Effector memory CD4-positive, alpha-beta T cell (primary cell): ENCODE measurements around the gene ANKRD40.

ENCODE experiments used
- DNase-seq, 3 donors: peaks; one replicate each; pipeline ENCODE4 v3.0.0-alpha.2; 2020
- H3K27ac ChIP-seq: 2 replicates; pipeline ENCODE4 v1.7.0; 2013; ENCODE audit warnings: mild to moderate bottlenecking, low read length, moderate library complexity; ENCODE audit not compliant: insufficient read depth, poor library complexity, severe bottlenecking
- H3K27me3 ChIP-seq: replicated peaks from 2 replicates; pipeline ENCODE4 v1.7.0; 2013; ENCODE audit warnings: mild to moderate bottlenecking, low read length; ENCODE audit not compliant: insufficient read depth, control insufficient read depth, poor library complexity, severe bottlenecking
- H3K36me3 ChIP-seq: 2 replicates; pipeline ENCODE4 v1.7.0; 2013; ENCODE audit warnings: mild to moderate bottlenecking, low read length, moderate library complexity; ENCODE audit not compliant: control insufficient read depth, insufficient read depth
- H3K4me1 ChIP-seq: 2 replicates; pipeline ENCODE4 v1.7.0; 2013; ENCODE audit warnings: low read length, mild to moderate bottlenecking; ENCODE audit not compliant: control insufficient read depth, insufficient read depth, poor library complexity, severe bottlenecking
- H3K4me3 ChIP-seq: 2 replicates; pipeline ENCODE4 v1.7.0; 2013; ENCODE audit warnings: low read length, low read depth, mild to moderate bottlenecking; ENCODE audit not compliant: insufficient read depth, poor library complexity, severe bottlenecking
- H3K9me3 ChIP-seq: 2 replicates; pipeline ENCODE4 v1.7.0; 2013; ENCODE audit warnings: mild to moderate bottlenecking, low read length, moderate library complexity; ENCODE audit not compliant: control insufficient read depth

ANKRD40 gene

DNA sequence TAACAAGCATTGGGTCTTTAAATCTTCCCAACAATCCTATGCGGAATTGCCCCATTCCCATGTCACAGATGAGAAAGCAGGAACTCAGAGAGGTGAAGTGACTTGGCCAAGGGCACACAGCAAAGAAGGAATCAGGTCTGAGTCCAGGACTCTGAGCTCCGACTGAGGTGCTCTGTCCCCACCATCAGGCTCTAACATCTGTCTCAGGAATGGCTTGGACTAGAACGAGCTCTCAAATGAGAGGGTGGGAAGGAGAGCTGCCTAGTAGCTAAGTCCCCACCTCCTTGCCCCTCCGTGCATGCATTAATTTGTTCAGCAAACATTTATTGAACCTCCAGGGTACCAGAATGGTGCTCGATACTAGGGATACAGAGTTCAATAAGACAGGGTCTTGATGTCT, 46.4 kb downstream of the ANKRD40 start:
- H3K4me3 ChIP-seq, result no peak overlapping the region

DNA sequence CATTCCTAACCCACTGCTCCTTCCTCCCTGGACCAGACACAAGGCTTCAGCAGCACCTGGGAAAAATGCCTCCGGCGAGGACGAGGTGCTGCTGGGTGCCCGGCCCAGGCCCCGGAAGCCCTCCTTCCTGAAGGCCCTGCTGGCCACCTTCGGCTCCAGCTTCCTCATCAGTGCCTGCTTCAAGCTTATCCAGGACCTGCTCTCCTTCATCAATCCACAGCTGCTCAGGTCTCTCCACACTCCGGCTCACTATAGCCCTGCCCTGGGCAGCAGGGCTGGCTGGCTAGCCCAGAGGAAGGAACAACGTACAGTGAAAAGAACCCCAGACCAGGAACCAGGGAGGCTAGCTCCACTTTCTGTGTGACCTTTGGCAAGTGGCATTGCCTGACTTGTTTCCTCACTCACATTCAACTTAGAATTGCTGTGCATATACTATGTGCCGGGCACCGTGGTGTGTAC, 46.8 kb downstream of the ANKRD40 start:
- no peak for DNase-seq
- Histone ChIP-seq H3K9me3 (no peaks in the 10 kb centered on the region), H3K27me3 (no peaks in the 10 kb centered on the region), H3K4me3 (no peak overlapping the region), H3K27ac (no peak overlapping the region), H3K4me1 (no peaks in the 10 kb centered on the region), H3K36me3 (no peaks in the 10 kb centered on the region)

More for the DNA sequence above, 46.4 kb downstream of the ANKRD40 start:
- Histone ChIP-seq H3K4me1 (no peaks in the 10 kb centered on the region), H3K27ac (no peak overlapping the region), H3K9me3 (no peaks in the 10 kb centered on the region), H3K27me3 (no peaks in the 10 kb centered on the region), H3K36me3 (no peaks in the 10 kb centered on the region)
- DNase-seq, result no peak

DNA sequence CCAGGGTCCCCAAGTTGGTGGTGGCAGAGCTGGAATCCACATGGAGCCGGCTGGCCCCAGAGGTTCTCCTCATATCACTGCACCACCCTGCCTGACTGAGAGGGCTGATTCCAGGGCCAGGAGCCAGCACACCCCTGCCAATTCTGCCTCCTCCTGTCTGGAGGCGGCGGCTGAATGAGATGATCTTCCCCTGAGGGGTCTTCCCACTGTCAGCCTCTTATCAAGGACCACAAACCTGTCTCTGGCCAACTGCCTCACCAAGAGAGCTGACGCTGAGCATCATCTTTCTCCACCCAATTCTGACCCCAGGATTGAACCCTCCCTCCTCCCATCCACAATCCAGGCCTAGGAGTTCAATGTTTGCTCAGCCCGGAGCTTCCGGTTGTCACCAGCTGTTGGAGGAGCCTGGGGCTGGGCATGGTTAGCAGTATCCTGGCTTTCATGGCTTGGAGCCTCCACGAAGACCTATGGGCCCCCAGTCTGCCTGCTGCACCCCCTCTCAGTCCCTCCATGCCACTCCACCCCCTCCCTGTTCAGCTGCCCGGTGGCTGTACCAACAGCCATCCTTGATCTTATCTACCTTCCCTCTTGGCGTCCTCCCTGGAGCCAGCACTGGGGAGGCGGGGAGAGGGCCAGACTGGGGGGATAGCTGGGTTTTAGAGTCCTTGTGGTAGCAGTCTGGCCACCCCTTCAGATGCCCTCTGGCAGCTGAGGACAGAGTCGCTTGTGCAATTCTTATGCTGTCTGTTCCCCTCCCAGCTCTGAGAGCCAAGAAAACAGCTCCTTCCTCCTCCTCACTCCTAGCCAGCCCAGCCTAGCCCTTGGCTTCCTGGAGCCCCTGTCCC, 47.5 kb downstream of the ANKRD40 start:
- Histone ChIP-seq H3K36me3 (no peaks in the 10 kb centered on the region), H3K9me3 (no peaks in the 10 kb centered on the region), H3K27me3 (no peaks in the 10 kb centered on the region), H3K4me3 (no peak overlapping the region), H3K4me1 (no peaks in the 10 kb centered on the region), H3K27ac (no peak overlapping the region)
- DNase-seq, result no peak

DNA sequence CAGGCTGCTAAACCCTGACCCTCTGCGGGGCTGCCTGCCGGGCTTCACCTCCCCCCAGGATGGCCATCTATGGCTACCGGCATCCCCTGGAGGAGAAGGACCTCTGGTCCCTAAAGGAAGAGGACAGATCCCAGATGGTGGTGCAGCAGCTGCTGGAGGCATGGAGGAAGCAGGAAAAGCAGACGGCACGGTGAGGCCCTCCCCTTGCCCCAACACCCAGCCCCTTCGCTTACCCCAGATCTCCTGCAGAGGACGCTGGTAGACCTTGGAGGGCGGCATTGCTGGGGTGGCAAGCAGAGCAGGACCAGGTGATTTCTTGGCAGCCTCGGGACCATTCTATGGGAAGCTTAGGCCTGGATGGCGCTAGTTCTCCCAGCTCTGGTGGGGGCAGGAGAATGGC, 48.5 kb downstream of the ANKRD40 start:
- DNase-seq, result no peak
- Histone ChIP-seq H3K9me3 (no peaks in the 10 kb centered on the region), H3K4me3 (no peak overlapping the region), H3K27ac (no peak overlapping the region), H3K27me3 (no peaks in the 10 kb centered on the region), H3K4me1 (no peaks in the 10 kb centered on the region), H3K36me3 (no peaks in the 10 kb centered on the region)

DNA sequence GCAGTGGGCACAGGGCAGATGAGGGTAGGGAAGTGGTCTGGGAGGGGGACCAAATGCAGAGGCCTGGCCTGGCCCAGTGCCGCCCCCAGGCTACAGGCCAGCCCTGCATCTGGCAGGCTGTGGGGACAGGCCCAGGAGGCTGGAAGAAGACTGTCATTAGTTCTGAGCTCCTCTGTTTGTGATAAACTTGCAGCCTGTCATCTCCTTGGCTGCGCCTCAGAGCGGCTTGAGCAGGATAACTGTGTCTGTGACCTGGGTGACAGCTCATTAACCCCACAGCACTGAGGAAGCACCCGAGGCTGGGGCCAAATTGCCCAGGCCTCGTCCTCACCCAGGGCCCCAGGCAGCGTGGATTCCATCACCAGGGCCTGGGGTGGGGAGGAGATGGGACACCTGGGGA, 49.1 kb downstream of the ANKRD40 start:
- Histone ChIP-seq H3K27ac (no peak overlapping the region), H3K27me3 (no peaks in the 10 kb centered on the region), H3K4me3 (no peak overlapping the region), H3K4me1 (no peaks in the 10 kb centered on the region), H3K9me3 (no peaks in the 10 kb centered on the region), H3K36me3 (no peaks in the 10 kb centered on the region)
- no peak for DNase-seq

DNA sequence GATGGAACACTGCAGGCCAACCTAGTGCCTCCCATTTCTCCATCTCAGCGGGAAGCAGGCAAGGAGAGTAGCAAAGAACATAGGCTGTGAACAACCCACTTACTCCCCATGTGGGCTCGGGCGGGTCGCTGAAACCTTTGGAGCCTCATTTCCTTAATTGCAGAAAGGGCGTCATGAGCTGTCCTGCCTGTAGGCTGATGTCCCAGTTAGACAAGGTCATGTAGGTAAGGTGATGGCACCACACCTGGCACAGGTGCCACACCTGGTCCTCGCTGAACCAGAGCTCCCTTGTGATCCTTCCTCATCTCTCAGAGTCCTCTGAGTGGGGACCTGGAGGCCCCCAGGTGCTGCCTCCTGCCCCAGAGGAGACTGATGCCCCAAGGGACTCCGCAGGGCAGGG, 50.1 kb downstream of the ANKRD40 start:
- Histone ChIP-seq H3K36me3 (no peaks in the 10 kb centered on the region), H3K27me3 (no peaks in the 10 kb centered on the region), H3K4me3 (no peak overlapping the region), H3K9me3 (no peaks in the 10 kb centered on the region), H3K27ac (no peak overlapping the region), H3K4me1 (no peaks in the 10 kb centered on the region)
- no peak for DNase-seq

DNA sequence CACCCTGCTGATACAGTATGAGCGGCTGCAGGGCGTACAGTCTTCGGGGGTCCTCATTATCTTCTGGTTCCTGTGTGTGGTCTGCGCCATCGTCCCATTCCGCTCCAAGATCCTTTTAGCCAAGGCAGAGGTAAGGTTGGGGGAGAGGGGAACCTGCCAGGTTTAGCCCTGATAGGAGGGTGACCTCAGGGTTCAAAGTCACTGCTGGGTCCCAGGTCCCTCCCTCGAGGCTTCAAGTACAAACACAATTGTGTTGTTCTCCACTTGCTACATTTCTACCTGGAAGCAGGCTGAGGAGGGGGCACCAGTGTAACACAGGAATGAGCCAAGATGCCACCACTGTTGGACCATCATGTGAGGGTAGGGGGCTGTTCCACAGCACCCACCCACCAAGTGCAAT, 50.7 kb downstream of the ANKRD40 start:
- Histone ChIP-seq H3K9me3 (no peaks in the 10 kb centered on the region), H3K27ac (no peak overlapping the region), H3K4me3 (no peak overlapping the region), H3K36me3 (no peaks in the 10 kb centered on the region), H3K4me1 (no peaks in the 10 kb centered on the region), H3K27me3 (no peaks in the 10 kb centered on the region)
- no peak for DNase-seq

DNA sequence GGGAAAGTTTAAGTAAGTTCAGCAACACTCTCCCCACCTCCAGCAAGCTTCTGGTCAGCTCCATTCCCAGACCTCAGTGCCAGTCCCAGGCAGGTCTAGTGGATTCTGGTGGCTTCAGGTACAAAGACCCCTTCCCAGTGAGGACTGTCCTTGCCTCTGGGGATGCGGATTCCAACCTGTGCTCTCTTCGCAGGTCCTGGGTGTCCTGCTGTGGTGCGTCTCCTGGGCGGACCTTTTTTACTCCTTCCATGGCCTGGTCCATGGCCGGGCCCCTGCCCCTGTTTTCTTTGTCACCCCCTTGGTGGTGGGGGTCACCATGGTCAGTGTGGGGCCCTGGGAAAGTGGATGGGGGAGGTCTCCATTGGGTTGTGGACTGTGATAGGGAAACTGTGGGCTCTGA, 51.2 kb downstream of the ANKRD40 start:
- Histone ChIP-seq H3K4me3 (no peak overlapping the region), H3K36me3 (no peaks in the 10 kb centered on the region), H3K9me3 (no peaks in the 10 kb centered on the region), H3K27ac (no peak overlapping the region), H3K27me3 (no peaks in the 10 kb centered on the region), H3K4me1 (no peaks in the 10 kb centered on the region)
- no peak for DNase-seq

DNA sequence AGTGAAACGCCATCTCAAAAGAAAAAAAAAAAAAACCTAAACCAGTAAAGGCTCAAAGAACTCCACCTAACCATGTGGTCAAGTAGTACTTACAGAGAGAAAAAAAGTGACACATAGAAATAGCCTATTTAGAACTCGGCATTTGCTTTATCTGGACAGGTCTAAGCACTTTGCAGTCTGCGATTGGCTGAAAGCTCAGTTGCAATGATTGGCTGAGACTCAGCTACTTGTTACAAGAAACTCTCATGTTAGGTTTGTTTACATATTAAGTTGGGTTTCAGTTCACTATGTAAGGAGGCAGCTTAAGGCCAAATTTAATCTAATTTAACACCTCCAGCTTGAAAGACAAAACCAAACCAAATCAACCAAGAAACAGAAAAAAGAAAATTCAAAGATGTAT, 54.0 kb downstream of the ANKRD40 start:
- no peaks in the 10 kb centered on the region for H3K36me3 ChIP-seq
- no peaks in the 10 kb centered on the region for H3K9me3 ChIP-seq
- DNase-seq, result no peak
- no peak overlapping the region for H3K4me3 ChIP-seq
- H3K27me3 ChIP-seq, result no peaks in the 10 kb centered on the region
- H3K27ac ChIP-seq, result no peak overlapping the region
- no peaks in the 10 kb centered on the region for H3K4me1 ChIP-seq

DNA sequence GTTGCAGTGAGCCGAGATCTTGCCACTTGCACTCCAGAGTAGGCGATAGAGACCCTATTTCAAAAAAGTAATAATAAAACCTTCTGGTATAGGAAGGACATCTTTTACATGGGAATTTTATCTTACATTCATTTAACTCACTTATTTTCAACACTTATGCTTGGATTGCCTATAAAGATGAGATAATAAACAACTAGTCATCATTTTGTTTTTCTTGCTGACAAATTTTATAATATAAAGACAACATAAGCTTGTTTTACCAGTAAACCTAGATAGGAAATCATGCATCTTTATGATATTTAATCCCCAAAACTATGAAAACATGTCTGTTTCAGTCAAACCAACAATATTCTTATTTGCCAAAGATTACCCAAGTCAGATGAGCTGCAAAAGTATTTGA, 56.1 kb downstream of the ANKRD40 start:
- DNase-seq, result no peak
- no peaks in the 10 kb centered on the region for H3K36me3 ChIP-seq
- H3K4me1 ChIP-seq, result no peaks in the 10 kb centered on the region
- H3K9me3 ChIP-seq, result no peaks in the 10 kb centered on the region
- H3K27me3 ChIP-seq, result no peaks in the 10 kb centered on the region
- H3K4me3 ChIP-seq, result no peak overlapping the region
- H3K27ac ChIP-seq, result no peak overlapping the region
